ENCODE data around the gene PRKCB.

GRCh38 chr16:23948949-23949411 is 113.2 kb downstream of the PRKCB start:
- TF ChIP-seq, protein P1, sequence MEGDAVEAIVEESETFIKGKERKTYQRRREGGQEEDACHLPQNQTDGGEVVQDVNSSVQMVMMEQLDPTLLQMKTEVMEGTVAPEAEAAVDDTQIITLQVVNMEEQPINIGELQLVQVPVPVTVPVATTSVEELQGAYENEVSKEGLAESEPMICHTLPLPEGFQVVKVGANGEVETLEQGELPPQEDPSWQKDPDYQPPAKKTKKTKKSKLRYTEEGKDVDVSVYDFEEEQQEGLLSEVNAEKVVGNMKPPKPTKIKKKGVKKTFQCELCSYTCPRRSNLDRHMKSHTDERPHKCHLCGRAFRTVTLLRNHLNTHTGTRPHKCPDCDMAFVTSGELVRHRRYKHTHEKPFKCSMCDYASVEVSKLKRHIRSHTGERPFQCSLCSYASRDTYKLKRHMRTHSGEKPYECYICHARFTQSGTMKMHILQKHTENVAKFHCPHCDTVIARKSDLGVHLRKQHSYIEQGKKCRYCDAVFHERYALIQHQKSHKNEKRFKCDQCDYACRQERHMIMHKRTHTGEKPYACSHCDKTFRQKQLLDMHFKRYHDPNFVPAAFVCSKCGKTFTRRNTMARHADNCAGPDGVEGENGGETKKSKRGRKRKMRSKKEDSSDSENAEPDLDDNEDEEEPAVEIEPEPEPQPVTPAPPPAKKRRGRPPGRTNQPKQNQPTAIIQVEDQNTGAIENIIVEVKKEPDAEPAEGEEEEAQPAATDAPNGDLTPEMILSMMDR (IDR thresholded peaks at IDR 0.05), result no peak
- no peak for TF ChIP-seq POLR2A (IDR thresholded peaks at IDR 0.05)
